MV-4-11 (cell line): ENCODE data around the gene ABCC3.
"Not testable (repeated sequence)": the region's sequence is repeated elsewhere in the genome, so short reads cannot be mapped to it uniquely, and the experiment has no call there.

Experiments used
- DNase-seq: peaks from one replicate; lab custom pipeline; 2025; lab: John Stamatoyannopoulos, UW

Gene ABCC3

DNA sequence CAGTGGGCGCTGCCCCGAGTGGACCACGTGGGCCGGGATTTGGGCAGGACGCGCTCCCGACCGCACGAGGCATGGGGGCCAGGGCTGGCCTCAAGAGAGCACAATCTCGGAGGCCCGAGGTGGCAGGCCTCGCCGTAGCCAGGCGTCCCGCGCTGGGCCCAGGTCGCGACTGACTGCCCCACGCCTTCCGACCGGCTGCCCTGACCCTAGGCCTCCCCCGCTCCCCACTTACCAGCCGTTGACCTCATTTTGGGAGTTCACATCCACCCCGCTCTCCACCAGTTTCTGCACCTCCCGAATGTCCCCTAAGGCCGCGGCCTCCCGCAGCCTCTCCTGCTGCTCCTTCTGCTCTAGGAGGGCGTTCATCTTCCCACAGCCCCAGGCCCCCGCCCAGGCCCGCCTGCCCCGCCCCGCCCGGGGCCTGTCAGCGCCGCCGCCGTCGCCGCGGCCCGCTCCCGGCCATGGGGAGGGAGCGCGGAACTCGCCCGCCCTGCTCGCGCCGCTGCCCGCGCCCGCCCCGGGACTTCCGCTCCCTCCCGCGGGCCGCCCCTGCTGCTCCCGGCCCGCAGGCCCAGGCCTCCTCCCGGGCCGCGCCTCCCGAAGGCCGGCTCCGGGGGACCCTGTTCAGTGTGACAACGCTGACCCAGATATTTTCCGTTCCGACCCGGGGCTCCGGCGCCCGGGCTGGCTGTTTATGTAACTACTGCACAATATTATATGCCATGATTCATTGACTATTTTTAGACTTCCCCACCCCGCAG, 72.8 kb downstream of the ABCC3 start, which contains the start of gene ANKRD40:
TSS of gene ANKRD40 (minus strand) at position 626 of the 761 bp plus-strand sequence. CDS start at position 366, 260 bp downstream.
- peak; percentile 91 for DNase-seq

DNA sequence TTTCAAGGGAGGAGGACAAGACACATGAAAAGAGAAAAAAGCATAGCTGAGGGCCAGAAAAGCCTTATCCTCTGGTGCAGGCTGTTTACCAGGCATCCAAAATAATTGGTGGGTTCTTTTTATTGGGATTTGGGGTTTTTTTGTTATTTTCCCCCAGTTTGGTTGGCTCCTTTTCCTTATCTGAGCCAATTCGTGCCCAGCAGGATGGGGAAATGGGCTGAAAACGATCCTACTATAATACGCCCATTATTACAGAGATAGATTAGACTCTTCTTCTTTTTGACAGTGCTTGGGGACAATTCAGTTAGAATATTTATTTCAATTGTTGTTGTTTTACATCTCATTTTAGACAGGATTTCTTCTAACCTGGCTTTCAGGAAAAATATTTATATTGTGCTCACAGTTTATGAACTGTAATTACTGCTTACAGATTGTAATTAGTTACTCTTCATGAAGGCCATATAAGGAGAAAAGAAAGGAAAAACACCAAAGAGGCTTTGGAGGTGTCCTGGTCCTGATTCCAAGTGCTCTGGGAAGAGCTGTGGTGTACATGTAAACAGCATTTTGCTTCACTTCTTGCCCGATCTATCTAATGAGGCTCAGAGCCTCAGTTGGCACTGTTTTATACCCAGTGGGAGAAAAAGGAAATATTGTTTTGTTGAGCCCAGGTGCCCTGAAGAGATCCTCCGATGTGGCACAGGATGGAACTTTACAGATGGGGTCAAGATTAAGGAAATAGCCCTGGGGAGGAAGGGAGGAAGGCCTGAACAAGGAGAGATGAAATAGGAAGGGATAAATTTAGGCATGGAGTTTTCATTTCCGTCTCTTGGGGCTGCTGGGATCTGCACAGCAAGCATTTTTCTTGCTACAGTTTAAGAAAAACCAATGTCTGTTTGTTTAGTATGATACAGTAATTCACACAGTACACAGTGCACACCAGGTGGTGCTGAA, 73.6 kb downstream of the ABCC3 start:
- DNase-seq, result peak; percentile 71

DNA sequence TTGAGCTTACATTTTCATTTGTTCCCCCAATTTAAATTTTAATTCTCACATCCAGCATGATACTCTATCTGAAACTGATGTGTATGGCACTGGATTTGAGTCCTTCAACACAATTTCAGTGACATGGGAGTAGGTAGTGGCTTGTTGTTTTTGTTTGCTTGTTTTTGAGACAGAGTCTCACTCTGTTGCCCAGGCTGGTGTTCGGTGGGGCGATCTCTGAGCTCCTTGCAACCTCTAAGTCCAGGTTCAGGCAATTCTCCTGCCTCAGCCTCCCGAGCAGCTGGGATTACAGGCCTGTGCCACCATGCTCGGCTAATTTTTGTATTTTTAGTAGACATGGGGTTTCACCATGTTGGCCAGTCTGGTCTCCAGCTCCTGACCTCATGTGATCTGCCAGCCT, 74.4 kb downstream of the ABCC3 start:
- not testable (repeated sequence) for DNase-seq

DNA sequence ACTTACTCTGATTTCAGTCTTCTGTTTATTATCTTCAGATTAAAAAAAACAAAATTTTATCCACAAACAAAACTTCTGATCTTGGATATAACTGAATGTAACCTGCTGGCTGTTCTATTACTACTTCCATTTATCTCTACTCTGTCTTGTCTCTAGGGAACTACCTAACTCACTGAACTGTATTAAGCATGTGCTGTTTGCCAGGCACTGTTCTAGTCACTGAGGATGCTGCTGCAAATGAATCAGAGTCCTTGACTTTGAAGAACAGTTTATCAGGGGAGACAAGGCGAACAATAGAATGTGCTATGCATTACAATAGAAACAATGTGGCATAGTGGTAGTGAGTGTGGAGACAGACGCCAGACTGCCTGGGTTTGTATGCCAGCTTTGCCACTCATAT, 75.3 kb downstream of the ABCC3 start:
- DNase-seq, result no peak

DNA sequence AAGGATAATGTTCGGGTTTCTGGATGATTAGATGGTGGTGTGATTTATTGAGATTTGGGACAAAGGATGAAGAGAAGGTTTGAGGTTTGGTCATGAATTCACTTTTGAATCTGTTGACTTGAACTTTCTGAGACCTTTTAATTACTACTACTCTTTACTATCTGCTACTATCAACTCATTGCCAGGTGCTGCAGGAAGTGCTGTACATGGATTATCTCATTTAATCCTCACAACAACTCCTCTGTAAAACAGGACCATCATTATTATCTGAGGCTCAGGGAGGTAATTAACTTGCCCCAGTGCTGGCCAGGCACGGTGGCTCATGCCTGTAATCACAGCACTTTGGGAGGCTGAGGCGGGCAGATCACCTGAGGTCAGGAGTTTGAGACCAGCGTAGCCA, 76.0 kb downstream of the ABCC3 start:
- no peak for DNase-seq

DNA sequence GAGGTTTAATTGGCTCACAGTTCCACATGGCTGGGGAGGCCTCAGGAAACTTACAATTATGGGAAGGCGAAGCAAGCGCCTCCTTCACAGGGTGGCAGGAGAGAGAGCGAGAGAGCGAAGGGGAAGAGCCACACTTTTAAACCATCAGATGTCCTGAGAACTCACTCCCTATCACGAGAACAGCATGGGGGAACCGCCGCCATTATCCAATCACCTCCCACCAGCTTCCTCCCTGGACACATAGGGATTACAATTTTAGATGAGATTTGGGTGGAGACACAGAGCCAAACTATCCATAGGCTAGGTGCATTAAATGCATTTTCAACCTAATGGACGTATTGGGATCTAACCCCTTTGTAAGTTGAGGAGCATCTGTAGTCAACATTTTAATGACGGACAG, 78.0 kb downstream of the ABCC3 start:
- no peak for DNase-seq

DNA sequence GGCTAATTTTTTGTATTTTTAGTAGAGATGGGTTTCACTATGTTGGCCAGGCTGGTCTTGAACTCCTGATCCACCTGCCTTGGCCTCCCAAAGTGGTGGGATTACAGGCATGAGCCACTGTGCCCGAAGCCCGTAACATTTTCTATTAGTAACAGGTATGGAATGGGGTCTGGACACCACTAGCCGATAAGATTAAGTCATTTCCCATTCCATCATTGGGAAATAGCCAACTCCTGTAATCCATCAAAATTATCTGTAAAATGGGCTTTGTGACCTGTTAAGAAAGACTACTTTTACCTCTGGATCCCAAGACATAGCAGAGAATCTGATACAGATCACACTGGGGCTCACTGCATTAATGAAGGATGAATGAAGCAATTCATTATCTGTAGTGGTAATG, 80.8 kb downstream of the ABCC3 start:
- DNase-seq, result no peak

DNA sequence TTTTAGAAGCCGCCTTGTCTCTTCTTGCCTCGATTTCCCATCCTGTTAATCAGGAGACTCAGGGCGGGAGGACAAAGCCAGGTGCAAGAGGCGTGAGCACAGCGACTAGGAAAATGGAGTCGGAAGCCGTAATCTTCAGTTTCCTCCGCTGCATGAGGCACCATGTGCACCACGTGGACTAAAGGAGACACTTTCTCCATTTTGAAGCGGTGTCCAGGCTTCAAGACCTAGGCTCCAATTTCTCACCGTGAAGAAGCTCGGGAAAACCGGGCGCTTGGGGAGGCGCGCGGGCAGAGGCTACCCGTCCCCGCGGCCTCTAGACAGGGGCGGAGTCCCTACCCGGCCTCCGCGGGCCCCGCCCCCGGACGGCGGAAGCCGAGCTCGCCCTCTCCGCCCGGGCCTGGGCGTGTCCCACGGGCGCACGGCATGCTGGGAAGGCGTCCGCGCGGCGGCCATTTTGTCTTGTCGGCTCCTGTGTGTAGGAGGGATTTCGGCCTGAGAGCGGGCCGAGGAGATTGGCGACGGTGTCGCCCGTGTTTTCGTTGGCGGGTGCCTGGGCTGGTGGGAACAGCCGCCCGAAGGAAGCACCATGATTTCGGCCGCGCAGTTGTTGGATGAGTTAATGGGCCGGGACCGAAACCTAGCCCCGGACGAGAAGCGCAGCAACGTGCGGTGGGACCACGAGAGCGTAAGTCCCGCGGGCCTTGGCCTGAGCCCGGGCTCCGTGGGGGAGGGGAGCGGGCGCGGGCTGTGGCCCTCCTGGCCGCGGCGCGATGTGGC, 84.7 kb downstream of the ABCC3 start, which contains the start of gene LUC7L3:
TSS of gene LUC7L3 (plus strand) at position 460 of the 780 bp plus-strand sequence. CDS start at position 590, 130 bp downstream.
- peak; percentile 82 for DNase-seq

DNA sequence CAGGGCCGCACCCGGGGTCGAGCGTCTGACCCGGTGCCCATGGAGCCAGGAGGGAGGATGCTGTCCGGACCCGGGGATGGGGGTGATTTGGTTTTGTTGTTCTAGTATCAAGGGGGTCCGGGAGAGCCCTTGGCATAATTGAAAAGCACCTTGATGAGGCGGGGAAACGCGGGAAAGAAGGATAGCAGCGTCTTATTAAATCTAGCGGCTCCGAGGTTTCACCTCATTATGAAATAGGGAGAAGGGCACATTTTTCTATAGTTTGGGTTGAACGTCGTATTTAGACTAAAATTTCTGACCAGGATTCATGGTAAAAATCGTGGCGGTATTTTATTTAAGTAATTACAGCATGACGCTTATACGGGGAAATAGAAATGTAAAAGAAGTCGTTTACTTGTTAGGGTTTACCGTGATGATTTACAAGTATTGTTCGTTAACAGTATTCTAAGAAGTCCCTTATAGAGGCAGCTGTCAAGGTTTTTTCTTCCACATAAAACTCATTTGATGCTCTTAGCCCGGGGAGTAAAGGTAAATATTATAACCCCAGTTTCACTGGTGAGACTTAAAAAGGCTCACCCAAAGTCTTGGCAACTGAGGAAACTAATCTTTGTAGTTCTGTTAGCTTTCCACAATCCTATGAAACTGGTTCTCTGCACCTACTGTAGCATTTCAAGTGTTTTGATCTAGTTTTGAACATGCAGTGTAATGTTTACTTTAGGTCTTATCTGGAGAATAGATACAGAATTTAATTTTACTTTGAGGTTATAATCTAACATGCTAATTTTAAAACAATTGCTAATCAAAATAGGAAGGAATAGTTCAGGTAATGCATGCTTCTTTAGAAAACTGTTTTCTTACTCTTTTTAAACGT, 85.5 kb downstream of the ABCC3 start:
- peak; percentile 23 for DNase-seq

DNA sequence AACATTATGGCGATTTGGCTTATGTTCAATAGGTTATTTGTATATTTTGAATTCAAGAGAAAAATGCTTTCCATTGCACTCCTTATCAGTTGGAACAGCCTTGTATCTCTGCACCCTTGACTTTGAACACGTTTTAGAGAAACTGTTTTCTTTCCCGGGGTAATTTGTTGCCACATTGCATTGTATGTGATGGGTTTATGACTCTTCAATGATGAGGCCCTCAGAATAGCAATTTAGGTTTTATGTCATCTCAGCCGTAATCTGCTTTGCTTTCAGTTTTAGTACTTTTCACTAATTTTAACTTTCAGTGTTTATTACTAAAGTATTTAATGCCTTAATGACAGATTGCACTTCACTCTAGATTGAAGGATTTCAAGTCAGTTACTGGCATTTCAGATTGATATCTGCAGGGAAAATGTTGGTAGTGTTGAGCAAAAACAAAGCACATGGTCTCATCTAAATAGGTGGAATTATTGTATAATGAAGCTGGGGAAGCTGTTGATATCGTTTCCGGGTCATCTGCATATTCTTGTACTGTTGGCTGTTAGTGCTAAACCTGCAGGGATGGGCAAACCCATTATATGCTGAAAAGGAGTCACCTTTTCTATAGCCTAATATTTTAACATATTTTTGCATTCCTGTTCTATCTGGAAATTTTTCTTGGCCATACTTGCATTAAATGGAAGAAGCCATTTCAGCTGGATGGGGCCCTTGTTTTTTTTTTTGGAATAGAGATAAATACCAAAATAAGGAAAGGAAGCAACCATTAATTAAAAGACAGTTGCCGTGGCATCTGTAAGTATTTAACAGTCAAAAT, 86.7 kb downstream of the ABCC3 start:
- DNase-seq, result no peak

DNA sequence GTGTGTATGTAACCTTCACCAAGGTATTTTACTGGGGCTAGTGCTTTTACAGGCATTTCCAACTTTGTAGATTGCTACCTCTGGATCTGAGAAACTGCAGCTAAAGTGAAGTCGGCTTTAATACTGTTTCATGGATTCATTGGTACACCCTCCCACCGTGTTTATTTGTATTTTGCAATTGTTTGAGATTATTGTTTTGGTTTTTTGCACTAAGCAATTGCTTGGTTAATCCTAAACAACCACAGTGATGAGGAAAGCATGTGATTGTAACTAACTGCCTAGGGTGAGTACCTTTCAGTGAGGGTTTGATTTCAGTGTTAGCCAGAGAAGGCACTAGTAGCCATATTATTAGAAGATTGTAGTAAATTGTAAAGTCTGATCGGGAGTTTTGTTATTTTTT, 88.1 kb downstream of the ABCC3 start:
- no peak for DNase-seq

DNA sequence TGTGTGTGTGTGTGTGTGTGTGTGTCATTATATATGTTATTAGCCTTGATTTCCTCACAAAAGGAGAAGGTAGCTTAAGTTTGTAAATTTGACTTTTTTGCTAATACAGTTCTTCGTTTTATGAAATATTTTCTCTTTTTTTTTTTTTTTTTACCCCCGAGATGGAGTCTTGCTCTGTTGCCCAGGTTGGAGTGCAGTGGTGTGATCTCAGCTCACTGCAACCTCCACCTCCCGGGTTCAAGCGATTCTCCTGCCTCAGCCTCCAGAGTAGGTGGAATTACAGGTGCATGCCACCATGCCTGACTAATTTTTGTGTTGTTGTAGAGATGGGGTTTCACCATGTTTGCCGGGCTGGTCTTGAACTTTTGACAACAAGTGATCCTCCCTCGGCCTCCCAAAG, 89.9 kb downstream of the ABCC3 start:
- not testable (repeated sequence) for DNase-seq

DNA sequence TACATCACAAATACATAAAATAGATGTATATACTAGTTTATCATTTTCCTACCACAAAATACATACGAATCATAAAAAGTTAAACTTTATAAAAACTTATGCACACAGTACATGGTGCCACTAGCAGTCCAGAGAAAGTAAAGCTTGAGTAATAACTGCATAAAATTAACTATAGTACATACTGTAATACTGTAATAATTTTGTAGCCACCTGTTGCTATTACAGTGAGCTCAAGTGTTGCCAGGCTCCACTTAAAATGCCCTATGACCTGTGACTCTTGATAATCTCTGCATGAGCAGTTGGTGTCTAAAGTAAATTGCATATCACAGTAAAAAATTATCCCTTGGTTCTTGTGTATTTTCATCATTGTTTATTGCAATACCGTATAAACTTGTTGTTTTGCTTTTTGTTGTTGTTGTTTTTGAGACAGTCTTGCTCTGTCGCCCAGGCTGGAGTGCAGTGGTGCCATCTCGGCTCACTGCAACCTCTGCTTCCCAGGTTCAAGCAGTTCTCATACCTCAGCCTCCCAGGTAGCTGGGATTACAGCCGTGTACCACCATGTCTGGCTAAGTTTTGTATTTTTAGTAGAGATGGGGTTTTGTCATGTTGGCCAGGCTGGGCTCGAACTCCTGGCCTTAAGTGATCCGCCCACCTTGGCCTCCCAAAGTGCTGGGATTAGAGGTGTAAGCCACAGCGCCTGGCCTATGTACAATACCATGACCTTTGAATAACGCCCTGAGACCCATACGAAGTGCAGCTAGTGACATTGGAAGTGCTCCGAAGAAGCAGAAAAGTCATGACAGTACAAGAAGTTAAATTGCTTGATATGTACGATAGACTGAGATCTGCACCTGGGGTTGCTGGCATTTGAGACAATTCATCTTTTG, 91.3 kb downstream of the ABCC3 start:
- DNase-seq, result no peak

DNA sequence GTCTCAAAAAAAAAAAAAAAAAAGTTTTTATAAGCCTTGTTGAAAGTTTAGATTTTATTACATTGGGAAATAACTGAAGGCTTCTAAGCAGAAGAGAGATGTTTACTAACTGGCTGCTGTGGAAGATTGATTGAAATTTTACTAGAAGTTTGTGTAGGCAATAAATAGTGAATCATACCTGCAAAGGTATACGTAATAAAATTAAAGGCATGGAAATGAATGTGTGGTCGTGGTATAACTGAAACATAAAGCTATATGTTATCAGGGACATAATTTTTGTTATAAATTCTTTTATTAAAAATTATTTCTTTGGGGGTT, 93.4 kb downstream of the ABCC3 start:
- DNase-seq, result no peak

DNA sequence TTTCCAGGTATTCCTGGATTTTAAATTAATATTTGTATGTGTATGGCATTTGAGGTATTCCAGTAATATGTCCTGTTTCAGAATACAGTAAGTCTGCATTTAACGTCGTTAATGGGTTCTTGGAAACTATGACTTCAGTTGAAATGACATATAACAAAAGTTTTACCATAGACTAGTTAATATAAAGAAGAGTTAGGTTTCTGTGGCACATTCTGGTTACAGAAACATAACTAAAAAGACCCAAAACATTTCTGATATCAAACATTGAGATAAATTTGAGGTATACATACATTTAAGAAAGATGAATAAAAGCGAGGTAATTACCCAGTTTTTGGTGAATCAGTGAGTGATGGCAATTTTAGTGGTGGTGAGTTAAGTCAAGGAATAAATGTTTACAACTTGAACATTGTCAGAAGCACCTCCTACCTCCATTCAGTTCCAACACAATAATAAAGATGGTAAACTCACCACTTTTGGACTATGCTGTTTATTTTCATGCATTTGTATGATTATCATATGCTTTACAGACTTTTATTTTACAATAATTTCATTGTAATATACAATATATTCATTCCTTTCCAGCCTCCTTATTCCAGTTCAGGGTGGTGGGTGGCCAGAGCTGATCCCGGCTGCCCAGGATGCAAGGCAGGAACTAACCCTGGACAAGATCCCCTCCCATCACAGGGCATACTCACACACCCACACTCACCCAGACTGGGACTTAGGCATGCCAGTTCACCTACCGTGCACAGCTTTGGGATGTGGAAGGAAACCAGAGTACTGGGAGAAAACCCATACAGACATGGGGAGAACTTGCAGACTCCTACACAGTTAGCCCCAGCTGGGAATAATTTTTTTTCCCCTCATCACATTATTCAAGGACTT, 94.4 kb downstream of the ABCC3 start:
- no peak for DNase-seq

DNA sequence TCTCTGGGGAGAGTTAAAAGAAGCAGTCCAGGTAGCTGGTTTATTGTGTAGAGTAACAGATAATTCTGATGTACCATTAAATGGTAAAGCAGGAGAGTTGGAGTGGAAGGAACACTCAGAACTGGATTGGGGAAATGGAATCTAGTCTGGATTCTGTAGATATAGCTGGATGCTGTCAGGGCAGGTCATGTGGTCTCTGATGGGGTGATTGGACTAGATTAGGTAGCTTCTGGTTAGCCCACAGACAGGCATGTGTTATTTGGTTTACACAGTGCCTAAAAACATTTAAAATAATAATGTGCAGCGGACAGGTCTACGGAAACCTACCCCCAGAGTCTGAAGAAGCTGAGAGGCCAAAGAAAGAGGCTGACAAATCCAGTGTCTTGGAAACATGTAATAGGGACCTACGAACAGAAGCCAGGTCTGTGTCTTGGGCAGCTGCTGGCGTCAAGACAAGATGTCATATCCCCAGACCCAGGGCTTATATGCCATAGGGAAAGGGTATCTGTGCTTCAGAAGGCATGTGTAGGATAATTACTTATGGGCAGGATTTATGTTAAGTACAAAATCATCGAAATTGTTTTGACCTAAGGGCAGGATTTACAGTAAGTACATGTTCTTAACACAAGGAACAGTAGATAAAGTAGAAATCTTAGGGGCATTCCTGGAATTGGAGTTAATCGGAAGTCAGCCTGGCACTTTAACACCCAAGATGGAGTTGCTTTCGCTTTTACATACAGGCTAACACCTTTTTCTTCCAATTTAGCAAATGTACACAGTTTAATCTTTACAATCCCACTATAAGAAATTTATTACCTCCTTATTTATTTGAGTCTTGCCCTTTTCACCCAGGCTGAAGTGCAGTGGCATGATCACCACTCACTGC, 97.1 kb downstream of the ABCC3 start:
- no peak for DNase-seq

DNA sequence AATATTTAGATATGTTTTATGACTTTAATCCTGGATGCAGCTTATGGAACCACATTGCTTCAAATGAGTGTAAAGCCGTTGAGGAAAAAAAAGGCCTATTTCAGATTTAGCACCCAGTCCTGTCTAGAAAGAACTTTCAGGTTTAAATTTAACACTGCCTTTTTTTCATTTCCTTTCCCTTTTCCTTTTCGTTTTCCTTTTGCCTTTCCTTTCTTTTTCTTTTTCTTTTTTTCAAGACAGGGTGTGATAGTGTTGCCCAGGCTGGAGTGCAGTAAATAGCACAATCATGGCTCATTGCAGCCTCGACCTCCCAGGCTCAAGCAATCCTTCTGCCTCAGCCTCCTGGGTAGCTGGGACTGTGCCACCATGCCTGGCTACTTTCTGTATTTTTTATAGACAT, 100.6 kb downstream of the ABCC3 start:
- no peak for DNase-seq
